GM19351 (cell line): ENCODE measurements around the gene DAB2IP.
"Not testable (repeated sequence)": the region's sequence is repeated elsewhere in the genome, so short reads cannot be mapped to it uniquely, and the experiment has no call there.

ENCODE experiments used
- ATAC-seq: cut with Tn5 transposase; IDR thresholded peaks from one replicate; pipeline ENCODE4 v1.9.1; 2021; ENCODE audit warnings: mild to moderate bottlenecking, moderate library complexity; ENCODE audit not compliant: unreplicated experiment

DAB2IP gene

DNA sequence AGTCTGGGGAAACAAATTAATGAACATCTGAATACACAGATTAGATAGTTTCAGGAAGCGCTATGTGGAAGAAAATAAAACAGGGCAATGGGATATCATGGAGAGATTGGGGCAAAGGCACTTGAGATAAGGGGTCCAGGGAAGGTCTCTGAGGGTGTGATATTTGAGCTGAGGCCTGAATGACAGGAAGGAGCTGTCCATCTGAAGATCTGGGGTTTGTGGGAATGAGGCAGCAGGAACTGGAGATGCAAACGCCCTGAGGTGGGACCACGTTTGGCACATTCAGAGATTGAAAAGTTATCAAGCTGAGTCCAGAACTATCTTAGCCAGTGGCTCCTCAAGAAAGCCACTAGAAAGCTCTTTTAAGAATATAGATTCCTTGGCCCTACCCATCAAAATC lies 8.7 kb upstream of the DAB2IP start:
- no peak for ATAC-seq

GRCh38 chr9:121643473-121643872 lies 8.0 kb upstream of the DAB2IP start:
- no peak for ATAC-seq

GRCh38 chr9:121644040-121644439 lies 7.4 kb upstream of the DAB2IP start:
- not testable (repeated sequence) for ATAC-seq

GRCh38 chr9:121645003-121645402 lies 6.4 kb upstream of the DAB2IP start:
- ATAC-seq, result no peak

DNA sequence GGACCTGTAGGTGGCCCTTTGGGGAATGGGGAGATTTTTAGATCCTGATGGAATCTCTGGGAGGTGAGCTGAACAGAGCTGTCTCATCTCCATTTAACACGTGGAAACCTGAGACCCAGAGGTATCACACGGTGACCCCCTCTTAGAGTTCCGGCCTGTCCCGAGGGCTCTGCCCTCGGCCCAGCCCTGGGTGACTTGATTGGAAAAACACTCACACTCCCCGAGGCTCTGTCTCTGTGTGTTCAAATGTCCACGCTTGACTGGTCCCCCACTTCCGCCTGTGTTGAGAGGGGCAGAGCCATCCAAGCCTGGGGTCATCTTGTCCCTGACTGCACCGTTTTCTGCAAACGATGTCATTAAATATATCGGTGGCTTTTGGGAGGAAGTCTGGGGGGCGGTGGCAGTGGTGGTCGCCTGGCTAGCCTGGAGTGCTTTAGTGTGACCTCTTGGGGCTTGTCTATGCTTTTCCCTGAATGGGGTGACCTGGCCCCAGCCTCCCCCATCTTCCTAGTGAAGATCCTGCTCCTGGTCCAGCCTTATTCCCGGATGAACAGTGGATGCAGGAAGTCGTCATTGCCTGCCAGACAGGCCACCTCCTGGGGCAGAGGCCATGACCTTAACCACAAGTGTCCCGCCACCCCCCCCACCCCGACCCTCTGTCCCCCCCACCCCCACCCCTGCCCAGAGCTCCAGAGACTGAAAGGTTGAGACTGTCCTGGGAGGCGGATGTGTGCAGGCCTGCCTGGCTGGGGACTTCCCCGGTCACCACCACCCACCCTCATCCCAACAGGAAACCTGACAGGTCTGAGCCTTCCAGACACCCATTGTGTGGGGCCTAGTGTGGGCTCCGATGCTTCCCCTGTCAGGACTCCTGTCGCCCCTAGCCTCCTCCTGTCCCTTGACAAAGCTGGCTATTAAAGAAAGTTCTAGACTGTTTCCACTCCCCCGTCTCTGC lies 5.3 kb upstream of the DAB2IP start:
- ATAC-seq, result no peak

DNA sequence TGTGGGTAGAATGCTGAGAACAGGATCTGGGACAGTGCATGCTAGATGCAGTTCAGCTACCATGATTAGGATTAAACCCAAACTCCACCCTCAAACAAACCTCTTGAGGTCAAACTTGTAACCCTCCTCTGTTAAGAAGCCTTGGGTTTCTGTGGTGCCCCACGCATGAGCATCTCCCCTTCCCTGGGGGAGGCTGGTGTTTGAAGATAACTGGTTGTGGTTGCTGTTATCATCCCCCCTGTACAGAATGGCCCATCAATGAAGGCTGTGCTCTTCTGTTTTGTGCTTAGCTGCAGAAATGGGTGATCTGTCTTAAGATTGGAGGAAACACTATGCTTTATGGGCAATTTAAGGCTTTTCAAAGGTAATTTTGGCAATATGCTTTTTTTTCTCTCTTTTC lies 4.4 kb upstream of the DAB2IP start:
- no peak for ATAC-seq

DNA sequence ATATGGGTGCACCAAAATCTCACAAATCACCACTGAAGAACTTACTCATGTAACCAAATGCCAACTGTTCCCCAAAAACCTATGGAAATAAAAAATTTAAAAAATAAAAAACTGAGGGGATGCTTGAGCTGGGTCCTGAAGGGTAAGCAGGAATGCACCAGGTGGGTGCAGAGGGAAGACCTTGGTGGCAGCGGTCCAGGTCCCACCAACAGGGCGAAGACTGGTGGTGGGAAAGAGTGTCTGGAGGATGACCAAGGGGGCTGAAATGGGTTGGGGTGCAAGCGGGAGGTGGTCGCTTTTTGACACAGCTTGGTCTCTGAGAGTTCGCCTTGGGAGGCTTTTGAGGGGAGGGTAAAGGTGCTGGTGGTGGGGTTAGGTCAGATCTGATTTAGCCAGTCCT lies 3.3 kb upstream of the DAB2IP start:
- ATAC-seq, result no peak

- ATAC-seq, result no peak
These were observed 2.6 kb upstream of the DAB2IP start for GRCh38 chr9:121648799-121649198.

DNA sequence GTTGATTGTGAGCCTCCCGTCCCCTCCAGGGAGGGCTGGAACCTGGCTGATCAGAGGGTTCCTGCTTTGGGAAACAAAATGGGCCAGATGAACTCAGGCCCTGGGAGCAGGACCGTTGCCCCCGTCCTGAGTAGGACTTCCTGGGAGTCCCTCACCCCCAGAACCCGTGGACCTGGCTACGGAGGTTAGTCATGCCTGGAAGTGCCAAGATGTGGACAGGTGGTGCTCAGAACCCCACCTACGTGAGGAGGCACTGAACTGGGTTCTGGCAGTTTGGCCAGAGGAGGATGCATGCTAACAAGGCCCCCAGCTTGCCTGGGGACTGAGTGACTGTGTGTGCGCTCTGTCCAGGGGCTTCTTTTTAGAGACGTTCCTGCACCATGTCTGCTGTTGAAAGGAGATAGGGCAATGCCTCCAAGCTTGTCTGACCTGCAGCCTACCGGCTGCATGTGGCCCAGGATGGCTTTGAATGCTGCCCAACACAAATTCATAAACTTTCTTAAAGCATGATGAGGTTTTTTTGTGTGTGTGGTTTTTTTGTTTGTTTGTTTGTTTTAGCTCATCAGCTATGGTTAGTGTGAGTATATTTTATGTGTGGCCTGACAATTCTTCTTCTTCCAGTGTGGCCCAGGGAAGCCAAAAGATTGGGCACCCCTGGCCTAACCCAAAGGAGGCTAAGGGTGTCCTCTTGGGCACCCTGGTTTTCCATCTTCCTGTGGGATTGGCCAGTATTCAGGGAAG lies 1.8 kb upstream of the DAB2IP start:
- ATAC-seq, result no peak

GRCh38 chr9:121650217-121651007 lies 1.0 kb upstream of the DAB2IP start:
- no peak for ATAC-seq

DNA sequence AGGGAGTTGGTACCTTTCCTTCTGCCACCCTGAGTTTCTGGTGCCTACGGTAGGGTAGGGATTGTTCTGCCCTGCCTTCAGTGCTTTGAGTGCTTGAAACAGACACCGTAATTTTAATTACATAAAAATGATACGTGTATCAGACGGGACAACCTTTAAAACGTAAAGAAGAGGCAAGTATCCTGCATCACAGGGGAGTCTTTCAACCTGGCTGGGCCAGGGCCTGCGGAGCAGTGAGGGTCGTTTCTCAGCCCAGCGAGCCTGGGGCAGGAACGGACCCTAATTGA lies 483 bp upstream of the DAB2IP start:
- no peak for ATAC-seq

DNA sequence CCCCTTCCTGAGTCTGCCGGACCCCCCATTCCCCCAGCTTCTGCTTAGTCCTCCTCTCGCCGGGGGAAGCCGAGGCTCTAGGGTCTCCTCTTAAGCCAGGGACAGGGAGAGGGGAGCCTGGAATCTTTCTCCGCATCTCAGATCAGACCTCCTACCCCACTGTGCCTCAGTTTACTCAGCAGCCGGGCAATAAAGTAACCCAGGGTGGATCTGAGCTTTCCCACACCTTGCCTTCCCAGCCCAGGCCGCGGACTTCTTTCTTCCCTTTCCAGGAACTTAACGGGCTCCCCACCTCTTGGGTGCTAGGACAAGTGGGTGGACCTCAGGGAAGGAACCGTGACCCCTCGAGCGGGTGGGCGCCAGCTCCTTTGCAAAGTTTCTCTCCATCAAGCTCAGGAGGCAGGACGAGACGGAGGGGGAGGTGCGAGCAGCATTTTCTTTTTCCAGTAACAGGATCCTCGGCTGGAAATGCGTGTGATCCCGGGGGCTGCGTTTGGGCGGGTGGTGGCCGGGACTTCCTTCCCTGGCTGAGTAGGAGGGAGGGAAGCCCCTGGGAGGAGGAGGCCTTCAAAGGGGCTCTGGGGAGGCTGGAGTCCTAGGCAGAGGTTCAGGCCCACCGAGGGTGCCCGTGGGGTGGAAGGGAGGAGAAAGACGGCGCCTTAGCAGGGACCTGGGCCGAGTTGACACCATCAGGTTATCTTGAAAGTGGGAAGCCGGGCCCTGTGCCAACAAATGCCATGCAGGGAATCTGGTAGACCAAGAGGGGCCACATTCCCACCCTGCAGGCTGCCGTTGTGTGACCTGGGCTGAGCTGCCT lies 795 bp downstream of the DAB2IP start:
- no peak for ATAC-seq

DNA sequence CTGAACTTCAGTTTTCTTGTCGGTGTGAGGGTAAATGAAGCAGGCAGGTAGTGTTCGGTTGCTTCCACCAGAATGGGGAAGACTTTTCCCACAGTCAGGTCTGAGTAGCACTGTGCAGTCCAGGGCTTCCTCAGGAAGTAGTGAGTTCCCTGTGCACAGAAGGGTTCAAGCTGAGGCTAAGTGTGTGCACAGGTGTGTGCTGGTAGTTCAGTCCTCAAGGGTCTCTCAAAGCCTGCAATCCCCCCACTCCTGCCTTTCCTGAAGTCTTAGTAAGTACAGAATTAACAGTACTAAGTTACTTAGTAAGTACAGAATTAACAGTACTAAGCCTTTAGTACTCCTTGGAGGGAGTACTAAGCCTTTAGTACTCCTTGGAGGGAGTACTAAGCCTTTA lies 1.4 kb downstream of the DAB2IP start:
- no peak for ATAC-seq

GRCh38 chr9:121654499-121655140 lies 3.2 kb downstream of the DAB2IP start:
- ATAC-seq, result no peak

GRCh38 chr9:121655231-121655755 lies 3.9 kb downstream of the DAB2IP start:
- ATAC-seq, result no peak

DNA sequence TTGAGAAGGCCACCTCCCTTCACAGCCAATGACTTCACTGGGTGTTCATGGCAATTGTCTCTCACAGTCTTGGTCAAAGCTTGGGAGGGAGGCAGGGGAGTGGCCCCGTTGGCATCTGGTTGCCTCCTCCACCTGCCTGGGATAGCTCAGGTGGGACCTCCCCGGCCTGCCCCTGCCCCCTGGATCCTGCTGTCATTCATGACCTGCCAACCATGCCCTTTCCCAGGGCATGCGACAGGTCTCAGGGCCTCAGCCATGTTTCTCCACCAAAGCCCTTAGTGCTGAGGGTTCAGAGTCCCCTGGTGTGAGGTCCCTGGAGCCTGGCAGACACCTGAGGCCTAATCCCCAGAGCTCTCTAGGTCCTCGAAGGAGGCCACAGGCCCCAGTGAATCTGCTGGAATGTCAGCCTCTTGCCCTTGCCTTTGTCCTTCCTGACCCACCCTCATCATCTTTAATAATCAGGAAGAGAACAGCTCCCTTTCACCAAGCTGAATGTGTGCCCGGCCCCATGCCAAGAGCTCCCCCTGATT lies 5.6 kb downstream of the DAB2IP start:
- no peak for ATAC-seq

- ATAC-seq, result no peak
These were observed 6.7 kb downstream of the DAB2IP start for GRCh38 chr9:121658166-121658565.

- ATAC-seq, result no peak
These were observed 7.2 kb downstream of the DAB2IP start for GRCh38 chr9:121658591-121658990.

DNA sequence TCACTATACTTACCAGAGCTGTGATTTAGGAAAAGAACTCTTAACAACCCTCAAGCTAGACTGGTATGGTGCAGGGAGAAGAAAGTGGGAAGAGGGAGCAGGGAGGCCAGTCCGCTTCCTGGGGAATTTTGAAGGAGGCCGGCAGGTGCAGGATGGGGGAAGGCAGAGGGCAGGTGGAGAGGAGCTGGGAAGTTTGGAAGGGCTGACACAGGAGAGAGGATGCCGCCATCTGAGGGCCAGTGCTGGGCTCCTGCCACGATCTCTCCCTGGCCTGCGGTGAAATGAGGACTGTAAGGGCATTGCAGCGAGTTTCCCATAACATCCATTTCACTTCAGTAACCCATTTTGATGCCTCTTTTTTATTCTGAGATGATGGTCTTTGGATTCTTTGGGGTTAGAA lies 8.9 kb downstream of the DAB2IP start:
- no peak for ATAC-seq

- no peak for ATAC-seq
These were observed 9.4 kb downstream of the DAB2IP start for GRCh38 chr9:121660876-121661275.
